NCI-H146 treated with DMSO at 0.1 percent for 48 hours (cell line): ENCODE measurements around the gene CEP95.

Source experiments
- DNase-seq: peaks from one replicate; lab custom pipeline; 2025; ENCODE audit not compliant: unreplicated experiment; lab: John Stamatoyannopoulos, UW

Gene CEP95

GRCh38 chr17:64515829-64516228, 9.1 kb downstream of the CEP95 start:
- no peak for DNase-seq

DNA sequence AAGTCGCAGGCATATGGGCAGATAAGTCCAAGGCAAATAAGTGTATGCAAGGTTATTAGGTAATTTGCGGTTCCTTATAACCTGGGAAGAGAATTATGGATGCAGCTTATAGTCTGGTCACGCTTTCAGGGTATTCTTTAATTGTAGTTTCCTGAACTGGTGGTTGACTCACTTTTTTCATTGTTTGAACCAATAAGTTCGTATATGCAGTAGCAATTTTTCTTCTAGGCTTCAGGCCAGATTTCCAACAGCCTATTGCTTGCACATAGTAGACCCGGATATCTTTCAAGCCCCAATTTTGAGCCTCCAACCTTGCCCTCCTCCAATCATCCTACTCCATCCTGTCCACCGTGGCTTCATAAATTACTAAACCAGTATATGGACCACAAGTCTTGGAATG, 12.8 kb downstream of the CEP95 start:
- DNase-seq, result no peak

GRCh38 chr17:64520359-64520758, 13.6 kb downstream of the CEP95 start:
- DNase-seq, result no peak

GRCh38 chr17:64527914-64528313, 21.1 kb downstream of the CEP95 start:
- no peak for DNase-seq

DNA sequence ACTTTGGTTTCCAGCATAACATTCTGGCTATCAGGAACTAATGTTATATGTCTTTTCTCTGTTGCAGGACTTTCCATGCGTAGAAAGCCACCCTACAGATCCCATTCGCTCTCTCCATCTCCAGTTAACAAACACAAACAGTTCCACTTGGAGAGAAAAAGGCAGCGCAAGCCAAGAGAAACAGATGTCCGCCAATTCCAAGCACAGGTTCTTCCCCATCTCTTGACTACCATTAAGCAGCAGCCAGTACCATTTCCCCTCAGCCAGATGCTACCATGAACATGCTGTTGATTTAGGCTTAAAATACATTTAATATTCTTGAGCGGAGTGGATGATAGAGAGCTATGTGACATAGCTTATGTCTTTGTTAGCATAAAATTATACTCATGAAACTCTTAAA, 22.4 kb downstream of the CEP95 start:
- no peak for DNase-seq

DNA sequence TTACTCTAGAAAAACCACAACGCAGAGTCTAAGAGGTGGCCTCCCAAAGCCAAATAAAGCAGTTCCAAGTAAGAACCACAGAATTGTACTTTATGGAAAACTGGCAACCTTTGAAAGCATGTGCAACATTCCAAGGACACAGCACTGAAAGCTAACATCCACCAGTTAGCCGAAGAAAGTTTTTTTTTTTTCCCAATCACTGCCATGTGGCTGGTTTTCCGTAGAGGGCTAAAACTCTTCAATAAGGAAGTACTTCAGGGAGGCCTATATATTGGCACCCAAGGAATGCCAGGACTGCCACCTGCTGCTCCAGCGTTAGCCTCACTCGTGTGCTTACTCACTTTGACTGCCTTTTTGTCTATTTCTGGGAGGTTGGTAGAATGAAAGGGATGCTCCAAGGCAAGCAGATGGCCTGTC, 25.2 kb downstream of the CEP95 start:
- DNase-seq, result no peak

DNA sequence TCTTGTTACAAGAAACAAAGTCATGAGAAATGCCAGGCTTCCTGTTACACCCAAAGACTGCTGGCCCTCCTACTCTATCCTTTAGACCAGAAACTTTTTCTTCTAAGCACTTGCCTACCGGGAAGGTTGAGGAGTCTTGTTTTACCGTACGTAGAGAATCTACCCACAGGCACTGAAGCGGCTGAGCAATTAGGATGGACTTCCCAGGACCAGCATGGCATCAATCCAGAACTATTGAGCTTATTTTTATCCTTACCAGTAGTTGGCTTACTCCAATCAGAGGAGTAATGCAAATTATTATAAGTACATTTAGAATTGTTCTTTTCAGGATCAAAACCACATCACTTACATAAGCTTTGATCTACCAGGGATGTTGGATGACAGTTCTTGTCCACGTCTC, 25.6 kb downstream of the CEP95 start:
- DNase-seq, result no peak

GRCh38 chr17:64533784-64534183, 27.0 kb downstream of the CEP95 start:
- no peak for DNase-seq

- no peak for DNase-seq
Observed at GRCh38 chr17:64534187-64534586, 27.4 kb downstream of the CEP95 start.

- no peak for DNase-seq
Observed at GRCh38 chr17:64535357-64535756, 28.6 kb downstream of the CEP95 start.

DNA sequence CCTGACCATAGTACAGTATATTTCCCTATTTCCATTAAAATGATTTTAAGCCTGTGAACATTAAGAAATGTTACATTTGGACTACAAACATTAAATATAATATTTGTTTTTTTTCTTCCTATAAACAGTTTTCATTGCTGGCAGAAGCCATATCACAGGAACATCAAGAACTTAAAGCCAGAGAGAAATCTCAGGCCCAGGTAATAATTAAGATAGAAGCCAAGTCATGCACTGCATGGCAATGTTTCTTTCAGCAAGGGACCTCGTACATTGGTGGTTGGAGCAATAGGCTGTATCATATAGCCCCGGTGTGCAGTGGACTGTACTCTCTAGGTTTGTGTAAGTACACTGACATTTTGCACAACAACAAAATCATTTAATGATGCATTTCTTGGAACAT, 30.1 kb downstream of the CEP95 start:
- DNase-seq, result no peak

DNA sequence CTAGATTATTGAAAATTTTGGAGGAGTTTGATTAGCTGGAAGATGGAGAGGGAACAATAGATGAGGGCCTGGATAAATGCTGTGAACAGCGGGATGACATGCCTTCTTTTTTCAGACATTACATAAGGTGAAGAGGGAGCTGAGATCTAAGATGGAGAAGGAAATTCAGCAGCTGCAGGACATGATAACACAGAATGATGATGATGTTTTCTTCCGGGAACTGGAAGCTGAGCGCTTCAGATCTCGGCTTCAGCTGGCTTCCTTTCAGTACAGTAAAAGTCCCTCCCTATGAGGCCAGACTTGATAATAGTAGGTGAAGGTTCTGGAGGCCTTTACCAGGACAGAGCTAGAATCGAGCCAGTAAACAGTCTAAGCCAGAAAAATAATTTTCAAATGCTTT, 30.7 kb downstream of the CEP95 start:
- DNase-seq, result no peak

DNA sequence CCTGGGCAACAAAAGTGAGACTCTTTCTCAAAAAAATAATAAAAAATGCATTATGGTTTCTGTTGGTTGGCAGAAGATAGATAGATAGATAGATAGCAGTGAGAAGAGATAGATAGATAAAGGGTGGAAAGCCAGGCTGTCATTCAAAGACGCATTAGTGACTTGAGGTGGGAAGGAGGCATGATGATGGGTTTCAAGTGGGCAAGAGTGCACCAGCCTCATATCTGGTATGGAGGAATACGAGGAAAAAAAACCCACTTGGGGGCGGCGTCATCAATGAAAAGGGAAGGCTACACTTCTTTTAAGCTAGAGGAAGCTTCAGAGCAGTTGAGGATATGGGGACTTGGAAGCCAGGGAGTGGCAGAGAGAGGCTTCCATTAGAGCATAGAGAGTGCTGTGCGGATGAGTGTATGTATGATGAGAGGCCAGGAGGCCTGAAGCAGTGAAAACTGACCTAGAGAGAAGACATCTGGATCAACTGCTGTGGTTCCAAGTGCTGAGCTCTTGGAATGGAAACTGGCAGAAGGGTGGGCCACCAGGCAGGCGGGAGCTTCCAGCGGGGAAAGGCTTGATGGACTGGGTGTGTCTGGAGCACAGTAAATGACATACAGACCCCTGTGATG, 31.8 kb downstream of the CEP95 start:
- no peak for DNase-seq

DNA sequence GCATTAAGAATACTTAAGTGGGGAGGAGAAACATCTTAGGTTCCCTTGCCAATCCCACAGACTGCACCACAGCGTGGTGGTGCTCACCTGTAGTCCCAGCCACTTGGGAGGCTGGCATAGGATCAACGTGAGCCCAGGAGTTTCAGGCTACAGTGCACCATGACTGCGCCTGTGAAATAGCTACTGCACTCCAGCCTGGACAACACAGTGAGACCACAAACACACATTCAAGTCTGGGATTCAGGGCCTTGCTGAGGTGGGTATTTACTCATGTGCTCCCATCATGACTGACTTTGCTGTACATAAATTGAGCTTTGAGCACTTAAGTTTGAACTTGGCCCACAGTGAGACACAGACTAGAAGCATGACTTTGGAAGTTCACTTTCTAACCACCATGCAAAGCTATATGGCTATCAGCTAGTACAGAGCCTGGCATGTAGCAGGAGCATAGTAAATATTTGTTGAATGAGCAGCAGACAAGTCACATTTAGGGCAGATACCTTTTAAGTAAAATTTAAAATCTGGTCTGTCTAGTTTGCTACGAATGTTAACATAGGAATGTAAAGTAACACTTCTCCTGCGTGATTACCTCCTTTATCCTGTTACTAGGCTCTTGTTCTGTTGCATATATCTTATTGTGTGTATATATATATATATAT, 33.5 kb downstream of the CEP95 start:
- DNase-seq, result no peak

DNA sequence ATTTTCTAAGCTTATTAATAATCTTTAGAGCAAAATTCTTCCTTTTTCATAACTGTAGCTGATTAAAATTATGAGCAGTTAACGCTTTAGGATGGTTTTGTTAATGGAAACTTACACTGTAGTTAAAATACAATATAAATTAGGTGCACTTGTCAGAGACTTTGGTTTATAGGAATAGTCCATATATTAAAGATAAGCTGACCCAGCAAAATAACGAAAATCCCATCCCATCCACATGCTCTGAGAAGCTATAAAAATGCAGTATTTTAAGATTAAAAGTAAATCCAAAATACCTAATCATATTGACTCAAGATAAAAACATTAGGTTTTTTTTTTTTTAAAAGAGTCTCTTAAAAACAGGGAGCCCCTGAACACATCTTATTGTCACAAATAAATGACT, 38.0 kb downstream of the CEP95 start:
- no peak for DNase-seq

DNA sequence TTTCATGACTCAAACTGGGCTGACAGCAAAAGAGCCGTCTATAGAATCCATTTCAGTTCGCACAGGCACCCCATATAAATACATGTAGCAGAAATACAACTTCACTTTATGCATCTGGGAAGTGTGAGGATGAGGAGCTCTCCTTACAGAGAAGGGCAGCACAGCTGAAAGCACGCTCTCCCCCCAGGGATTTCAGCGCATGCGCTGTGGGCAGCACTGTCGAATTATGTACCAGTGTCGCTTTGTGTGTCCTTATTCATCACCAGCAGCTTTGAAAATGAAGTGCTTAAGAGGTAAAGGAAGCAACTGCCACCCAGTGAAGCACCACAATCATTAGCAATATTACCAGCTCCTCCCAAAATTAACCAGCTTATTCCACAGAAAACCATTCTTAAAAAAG, 39.9 kb downstream of the CEP95 start:
- DNase-seq, result no peak

DNA sequence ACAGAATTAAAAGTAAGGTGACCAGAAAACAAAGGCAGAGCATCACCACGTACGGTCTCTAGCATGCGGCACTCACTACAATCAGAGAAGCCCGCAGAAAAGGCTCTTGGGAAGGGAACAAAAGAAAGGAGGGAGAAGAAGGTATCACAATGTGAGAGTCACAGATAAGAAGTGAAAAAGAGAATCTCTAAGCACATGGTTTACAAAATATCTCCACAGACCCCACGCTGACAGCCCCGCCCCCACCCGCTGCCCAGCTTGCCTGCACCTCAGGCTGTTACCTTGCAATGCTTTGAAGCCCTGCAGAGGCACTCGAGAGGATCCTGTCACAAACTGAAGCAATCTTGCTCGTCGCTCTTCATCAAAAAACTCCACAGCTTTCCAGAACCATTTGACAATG, 40.5 kb downstream of the CEP95 start:
- no peak for DNase-seq

GRCh38 chr17:64551461-64551860, 44.7 kb downstream of the CEP95 start:
- no peak for DNase-seq

DNA sequence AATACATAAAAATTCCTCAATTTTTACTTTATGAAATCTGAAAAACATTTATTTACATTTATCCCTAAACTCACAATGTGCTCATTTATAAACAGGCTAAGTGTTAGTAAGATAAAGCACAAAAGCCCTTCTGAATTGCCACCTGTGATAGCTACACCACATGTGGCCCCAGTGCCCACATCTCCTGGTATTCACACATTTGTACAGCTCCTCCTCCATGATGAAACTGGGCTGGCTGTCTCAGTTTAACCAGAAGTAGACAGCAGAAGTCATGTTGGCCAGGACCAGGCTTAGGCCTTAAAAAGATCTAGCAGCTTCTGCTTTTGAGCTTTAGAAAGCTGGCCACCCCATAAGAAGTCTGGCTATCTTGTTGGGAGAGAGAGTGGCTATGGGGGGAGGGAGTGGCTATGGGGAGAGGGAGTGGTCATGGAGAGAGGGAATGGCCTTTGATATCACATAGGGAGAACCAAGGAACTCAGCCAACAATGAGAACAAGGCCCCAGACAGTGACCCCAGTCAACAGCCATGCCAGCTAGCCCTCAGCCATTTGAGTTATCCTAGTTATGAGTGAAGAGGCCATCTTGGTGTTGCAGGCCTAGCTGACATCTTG, 47.4 kb downstream of the CEP95 start:
- no peak for DNase-seq

GRCh38 chr17:64555281-64555680, 48.5 kb downstream of the CEP95 start:
- DNase-seq, result no peak

GRCh38 chr17:64564098-64564497, 57.3 kb downstream of the CEP95 start:
- DNase-seq, result no peak

- no peak for DNase-seq
Observed at GRCh38 chr17:64565563-64565962, 58.8 kb downstream of the CEP95 start.

DNA sequence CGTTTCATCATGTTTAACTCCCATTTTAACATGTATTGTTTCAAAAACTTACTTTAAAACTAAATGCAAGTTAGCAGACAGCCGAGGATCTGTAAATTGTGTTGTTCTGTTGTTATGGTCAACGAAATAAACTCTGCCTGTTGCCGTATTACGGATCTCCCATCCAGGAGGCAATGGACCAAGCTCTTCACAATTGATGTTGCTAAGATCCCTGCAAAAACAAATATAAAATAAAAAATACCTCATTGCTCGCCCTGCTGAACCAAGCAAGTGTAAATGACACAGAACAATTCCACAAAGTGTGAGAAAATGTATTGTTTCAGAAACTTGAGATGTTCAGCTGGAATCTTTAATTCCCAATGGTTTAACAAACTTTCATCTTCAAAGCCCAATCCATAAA, 65.0 kb downstream of the CEP95 start:
- no peak for DNase-seq
